Middle frontal gyrus (tissue), 1 donor: ENCODE data around the gene PYGO2.

ENCODE experiments used
- DNase-seq: peaks from one replicate; pipeline ENCODE4 v3.0.0-alpha.2; 2015; ENCODE audit warnings: low spot score; ENCODE audit errors: extremely low spot score

PYGO2 gene, protein sequence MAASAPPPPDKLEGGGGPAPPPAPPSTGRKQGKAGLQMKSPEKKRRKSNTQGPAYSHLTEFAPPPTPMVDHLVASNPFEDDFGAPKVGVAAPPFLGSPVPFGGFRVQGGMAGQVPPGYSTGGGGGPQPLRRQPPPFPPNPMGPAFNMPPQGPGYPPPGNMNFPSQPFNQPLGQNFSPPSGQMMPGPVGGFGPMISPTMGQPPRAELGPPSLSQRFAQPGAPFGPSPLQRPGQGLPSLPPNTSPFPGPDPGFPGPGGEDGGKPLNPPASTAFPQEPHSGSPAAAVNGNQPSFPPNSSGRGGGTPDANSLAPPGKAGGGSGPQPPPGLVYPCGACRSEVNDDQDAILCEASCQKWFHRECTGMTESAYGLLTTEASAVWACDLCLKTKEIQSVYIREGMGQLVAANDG

DNA sequence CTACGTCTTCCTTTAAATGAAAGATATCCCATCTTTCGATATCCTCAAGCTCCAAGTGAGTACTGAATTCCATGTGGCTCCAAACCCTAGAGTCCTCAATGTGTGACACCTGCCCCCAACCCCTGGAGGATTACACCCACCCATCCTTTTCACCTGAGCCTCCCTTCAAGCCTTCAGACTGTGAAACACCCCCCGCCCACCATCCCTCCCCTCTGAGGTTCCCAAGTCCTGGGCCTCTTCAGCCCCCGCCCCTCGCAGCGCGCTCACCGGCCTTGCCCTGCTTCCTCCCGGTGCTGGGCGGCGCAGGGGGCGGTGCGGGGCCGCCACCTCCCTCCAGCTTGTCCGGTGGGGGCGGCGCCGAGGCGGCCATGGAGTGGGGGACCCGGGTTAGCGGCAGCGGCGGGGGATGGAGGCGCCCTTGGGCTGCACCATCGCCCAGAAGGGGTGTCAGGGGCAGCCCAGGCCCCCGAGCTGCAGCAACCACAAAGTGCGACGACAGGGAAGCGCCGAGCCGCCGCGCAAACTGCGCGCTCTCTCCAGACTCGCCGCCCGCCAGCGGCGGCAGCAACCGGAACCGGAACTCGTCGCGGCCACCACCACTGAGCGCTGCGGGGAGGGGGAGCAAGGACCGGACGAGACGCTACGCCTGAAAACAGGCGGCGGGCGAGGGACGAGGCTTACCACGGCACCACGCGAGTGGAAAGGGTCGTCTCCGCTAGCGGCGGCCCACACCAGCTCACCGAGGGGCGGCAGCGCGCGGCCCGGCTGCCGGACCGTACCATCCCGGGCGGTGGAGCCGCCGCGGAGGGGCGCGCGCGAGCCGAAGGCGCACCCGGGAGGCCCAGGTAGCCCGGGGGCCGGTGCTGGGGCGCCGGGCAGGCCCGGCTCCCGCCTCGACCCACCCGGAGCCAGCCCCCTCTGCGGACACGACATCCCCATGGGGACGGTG is at the start of gene PYGO2:
TSS of gene PYGO2 (minus strand) at position 576 of the 949 bp plus-strand sequence. CDS start at position 370, 206 bp downstream.
- peak; percentile 39 for DNase-seq

DNA sequence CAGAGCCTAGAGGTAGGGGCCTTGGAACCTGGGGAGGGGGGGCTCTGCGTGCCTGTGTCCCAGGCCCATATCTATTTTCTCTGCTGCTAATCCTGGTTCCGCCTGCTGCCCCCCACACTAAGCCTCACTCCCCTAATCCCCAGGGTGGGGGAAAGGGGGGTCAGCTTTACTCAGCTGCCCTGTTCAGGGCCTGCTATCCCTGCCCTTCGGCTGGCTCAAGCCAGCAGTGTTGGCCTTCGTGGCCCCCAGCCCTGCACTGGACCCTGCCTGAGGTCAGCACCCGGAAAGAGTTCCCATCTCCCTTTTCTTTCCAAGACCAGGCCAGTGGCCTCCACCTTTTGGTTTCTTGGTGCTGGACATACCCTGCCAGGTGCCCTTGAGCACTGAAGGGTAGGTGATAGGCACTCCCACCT is 49.4 kb upstream of the PYGO2 start:
- DNase-seq, result no peak

DNA sequence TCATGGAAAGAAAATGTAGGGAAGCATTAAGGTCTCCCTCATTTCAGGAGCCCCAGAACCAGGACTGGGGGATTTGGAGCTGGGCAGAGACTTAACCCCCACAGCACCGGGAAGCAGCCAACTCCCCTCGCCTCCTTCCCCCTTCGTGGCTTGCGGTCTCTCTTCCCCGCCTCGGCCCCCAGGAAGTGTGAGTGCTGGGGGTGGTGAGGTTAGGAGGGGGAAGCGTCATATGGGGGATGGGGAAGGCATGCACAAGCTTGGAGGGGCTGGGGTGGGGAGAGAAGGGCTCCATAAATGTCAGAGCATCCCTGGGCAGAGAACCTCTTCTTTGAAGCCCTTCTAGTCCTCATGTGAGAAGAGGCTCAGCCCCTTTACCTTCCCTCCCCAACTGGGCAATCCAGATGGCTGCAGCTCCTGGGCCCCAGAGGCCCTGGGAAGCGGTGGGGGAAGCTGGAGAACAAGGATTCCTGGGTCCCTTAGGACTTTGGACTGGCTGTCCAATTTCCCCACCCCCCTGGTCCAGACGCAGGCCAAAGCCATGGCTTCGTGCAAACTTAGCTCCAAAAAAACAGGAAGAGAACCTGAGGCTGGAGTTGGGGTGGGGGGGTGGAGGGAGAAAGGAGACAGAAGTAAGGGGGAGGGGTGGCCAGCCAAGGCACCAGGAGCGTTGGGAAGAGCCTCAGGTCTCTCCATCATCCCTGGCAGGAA is 48.8 kb upstream of the PYGO2 start:
- DNase-seq, result no peak

DNA sequence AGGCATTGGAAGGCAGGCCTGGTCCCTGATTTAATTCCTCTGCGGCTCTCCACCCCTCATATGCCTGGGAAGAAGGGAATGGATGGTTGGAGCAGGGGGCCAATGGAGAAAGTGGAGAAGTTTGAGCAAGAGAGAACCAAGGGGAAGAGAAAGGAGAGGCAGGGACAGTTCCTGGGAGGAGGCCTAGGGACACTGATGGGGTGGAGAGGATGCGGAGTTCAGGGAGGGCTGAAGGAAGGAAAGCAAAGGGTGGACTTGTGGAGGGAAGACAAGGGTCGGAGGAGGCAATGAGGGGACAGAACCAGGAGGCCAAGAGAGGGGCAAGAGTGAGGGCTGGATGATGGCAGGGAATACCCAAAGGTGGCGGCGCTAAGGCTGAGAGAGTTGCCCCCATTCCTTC is 48.2 kb upstream of the PYGO2 start:
- DNase-seq, result no peak

DNA sequence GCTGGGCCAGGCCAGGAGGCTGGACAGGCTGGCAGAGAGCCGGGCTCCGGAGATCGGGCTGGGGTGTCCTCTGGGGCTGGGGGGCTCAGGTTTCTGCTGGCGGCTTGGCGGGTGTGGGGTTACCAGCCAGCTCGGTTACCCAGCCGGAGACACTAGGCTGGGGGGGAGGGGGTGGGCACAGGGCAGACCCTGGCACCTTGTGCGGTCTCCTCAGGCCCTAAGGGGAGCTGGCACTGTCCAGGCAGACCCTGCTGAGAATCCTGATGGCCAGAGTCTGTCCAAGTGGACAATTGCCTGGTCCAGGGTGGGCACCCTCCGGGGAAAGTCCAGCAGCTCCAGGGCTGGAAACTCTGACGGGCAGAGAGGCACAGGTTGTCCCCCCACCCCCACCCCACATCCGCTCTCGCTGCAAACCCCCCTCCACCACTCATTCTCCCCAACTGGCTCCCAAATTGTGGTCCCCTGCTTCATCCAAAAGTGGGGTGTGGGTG is 47.7 kb upstream of the PYGO2 start:
- no peak for DNase-seq

DNA sequence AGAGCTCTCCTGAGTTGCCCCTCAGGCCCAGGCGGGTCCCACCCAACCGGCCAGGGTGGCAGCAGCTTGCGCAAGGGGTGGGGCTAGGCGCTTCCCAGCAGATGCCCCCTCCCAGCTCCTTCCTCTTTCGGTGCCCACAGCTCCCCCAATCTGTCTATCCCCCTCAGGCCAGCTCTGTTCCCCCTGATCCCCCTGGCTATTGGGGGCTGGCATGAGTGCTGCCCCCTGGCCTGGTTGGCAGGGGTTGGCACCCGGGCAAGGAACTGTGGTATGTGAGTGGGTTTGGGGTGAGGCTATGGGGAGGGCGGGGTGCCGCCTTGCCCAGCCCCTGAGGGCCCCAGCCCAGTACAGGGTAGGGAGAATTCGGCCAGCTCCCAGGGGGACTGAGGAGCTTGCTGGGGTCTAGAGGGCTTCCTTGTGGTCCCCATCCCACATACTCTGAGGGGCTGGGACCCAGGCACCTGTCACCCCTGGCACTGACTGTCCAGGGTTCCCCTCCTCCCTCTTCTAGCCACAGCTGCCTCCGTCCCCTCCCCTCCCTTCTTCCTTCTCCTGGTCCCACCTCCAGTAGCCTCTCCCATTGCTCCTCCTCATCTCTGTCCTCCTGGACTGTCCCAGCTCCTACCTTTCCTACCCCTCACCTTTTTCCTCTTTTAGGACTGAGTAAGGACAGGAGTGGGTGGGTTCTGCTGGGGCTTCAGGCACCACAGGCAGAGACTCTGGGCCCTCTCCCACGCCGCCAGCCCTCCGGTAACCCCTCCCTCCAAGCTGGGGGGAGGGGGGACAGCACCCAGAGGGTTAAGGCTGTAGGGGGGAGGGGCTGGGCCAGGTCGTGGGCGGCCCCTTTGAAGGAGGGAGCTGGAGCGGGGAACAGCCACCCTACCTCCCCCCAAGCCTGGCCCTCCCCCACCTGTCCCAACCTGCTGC is 46.7 kb upstream of the PYGO2 start:
- no peak for DNase-seq

DNA sequence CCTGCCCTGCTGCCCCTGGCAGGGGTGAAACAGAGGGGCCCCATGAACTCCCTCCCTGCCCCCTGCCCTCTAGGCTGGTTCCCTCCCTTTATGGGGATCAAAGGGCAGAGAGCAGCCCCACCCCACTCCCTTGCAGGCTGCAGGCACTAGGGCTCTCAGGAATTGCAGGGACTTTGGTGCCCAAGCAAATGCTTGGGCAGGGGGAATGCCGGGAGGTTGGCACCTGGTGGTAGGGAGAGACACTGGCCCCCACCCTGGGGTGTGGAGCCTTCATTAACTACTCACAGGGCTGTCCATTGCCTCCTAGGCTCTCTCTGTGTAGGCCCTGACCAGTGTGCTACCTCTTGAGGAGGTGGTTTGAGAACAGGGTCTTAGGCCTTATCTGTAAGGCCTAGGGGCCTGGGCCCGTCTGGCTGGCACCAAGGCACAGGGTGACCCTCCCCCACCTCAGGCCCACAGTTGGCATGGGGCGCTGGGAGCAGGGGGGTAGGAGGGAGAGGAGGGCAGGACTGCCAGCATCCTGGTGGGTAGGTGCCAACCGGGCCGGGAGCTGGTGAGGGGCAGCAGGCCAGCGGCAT is 45.8 kb upstream of the PYGO2 start:
- no peak for DNase-seq

DNA sequence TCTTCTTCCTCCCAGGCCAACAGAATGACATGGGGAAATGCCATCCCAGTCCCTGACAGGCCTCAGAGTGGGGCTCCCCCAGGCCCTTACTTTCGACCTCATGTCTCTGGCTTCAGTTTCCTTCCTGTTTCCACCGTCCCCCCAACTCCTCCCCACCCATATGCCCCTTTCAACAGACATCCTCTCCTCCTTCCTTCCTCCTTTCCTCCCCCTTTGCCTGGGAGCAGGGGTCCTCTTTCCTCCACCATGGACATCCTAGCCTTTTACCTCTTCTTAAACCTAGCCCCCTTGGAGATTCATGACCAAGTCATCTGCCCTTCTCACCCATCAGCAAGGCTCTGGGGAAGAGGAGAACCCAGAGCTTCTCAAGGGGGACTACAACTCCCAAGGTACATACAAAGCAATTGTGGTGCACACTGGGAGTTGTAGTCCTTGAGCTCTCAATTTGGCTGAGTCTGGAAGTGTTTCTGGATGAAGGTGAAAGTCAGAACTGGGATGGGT is 45.1 kb upstream of the PYGO2 start:
- no peak for DNase-seq

DNA sequence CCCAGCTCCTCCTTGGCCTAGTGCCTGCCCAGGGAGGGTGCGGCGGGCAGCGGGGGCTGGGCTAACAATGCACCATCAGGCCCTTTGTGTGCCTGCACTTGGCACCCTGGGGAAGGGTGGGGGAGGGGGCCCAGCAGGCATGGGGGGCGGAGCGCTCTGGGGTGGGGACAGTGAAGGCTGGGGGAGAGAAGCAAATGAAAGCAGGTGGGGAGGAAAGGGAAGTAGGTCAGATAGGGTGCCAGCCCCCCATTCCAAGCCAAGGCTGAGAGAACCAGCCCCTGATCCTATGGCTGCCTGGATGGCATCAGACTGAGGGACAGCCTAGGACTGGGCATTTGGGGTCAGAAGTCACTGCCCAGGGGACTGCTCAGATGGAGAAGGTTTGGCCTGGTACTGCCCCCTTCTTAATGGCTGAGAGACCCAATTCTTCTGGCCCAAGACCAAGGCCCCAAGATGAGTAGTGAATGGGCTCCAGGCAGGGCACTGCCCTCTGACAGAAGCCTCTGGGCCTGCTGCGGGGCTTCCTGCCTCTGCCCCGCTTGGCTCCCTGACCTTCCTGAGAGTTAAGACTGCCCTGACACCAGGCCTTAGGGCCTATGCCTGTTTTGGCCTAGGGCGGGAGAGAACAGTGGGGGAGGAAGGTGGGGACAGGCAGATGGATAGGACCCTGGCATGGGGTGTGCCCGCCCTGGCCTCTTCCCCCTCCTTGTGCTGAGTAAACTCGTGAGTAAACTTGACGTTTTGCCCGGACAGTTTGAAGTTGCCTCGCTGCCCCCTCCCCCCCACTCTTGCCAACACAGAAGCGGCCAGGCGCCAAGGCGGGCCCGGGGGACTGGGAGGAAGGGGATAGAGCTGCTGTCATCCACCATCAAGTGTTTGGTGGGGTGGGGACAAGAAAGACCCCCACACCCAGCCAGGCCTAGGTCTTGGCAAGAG is 43.8 kb upstream of the PYGO2 start:
- no peak for DNase-seq

DNA sequence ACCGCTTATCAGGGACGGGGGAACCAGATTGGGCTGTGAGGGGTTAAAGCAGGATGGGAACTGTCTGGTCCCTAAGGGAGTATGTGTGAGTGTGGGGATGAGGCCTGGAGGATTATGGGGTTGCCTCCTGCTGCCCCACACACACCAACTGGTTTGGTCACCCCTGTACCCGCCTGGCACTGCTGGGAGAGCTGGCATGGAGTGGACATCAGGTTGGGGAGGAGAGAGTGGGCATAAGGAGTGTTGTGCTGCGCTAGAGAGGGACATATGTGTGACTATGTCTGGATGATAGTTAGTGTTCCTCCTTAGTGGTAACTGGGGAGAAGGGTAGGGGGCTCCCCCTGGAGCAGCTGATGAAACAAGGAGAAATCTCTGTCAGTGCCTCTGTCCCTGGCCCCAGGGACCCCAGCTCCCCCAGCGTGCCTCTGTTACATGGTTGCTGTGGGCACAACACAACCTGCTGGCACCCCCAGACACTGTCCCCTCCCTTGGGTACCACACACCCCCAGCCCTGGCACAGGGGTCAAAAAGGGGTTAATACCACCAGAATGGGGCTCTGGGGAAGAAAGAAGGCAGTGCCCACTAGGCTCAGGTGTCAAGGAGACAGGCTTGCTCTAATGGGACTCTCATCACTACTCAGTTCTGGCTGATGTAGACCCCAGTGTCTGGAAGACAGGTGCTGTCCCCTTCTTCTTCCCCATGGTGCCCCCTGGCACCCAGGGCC is 42.9 kb upstream of the PYGO2 start:
- no peak for DNase-seq

DNA sequence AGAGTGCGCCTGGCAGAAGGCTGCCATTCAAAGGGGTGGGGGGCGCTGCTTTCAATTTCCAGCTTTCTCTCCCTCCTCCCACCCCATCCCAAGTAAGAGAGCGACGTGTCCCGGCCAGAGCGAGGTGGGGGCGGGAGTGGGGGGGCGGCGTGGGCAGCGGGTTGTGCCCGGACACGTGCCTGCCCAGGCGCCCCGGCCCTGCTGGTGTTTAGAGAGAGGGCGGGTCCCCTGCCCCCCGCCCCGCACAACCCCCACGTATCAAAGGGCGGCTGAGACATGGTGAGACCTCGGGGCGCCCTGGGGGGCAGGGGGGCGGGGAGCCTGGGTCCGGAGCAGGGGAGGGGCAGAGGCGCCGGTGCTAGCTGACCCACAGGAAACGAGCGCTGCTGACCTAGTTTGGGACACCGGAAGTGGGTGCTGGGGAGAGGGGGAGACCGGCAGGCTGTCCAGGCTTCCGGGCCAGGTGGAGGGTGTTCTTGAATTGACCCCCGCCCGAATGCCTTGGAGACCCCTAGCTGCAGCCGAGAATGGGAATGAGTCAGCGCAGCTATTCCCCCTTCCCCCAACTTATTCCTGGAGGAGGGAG is 42.3 kb upstream of the PYGO2 start:
- DNase-seq, result no peak

DNA sequence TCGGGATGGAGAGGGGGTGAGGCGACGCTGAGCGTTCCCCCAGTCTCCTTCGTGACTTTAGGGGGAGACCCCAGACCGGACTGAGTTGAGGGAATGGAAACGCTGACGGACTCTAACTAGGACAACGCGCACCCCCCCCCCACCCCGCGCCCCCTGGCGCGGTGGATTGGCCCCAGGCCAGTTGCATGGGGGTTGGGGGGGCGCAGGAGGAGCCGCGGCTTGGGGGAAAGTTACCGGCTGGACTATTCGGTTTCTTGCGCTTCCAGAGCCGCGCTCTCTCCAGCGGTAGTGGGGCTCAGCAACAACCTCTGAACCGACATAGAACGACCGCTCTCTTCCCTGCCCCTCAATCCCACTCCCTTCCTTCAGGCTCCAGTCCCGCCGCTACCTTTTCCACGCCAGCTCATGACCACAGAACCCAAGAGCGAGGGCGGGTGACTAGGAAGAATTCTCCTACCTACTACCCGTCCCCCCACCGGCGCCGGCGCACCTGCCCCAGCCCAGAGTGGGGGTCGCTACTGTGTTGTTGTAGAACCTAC is 41.7 kb upstream of the PYGO2 start:
- no peak for DNase-seq

DNA sequence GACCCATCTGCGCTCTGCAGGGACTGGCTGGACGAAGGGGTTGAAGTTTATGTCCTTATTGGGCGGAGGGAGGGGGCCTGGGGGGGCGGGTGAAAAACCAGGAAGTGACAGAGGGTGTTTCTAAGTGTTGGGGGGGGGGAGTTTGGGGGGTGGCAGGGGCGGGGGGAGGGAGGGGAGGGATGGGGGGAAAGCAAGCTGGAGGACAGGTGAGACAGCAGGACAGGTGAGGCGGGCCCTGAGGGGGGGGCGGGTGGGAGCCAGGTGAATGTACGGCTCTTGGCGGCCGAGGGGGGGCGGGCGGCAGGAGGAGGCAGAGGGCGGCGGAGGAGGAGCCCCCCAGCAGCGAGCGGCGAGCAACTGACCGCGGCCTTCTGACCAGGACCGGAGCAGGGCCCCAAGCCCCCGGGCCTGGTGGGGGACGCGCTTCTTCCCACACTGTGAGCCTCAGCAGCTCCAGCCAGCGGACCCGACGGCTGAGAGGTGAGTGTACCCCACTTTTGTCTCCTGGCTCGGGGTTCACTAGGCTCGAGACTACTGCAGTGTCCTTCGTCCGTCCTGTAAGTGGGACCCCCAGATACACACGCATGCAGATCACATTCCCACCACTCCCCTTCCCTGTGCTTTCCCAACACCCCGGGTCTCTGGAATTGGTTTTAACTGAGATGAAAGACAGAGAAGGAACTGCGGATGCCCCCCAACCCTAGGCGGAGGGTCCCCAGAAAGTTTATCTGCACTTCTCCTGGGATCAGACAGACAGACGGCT is 41.1 kb upstream of the PYGO2 start, which contains the start of gene ZBTB7B:
TSS of gene ZBTB7B (plus strand) at position 339 of the 763 bp plus-strand sequence. CDS start 11,859 bp downstream, outside the sequence.
- DNase-seq, result no peak

DNA sequence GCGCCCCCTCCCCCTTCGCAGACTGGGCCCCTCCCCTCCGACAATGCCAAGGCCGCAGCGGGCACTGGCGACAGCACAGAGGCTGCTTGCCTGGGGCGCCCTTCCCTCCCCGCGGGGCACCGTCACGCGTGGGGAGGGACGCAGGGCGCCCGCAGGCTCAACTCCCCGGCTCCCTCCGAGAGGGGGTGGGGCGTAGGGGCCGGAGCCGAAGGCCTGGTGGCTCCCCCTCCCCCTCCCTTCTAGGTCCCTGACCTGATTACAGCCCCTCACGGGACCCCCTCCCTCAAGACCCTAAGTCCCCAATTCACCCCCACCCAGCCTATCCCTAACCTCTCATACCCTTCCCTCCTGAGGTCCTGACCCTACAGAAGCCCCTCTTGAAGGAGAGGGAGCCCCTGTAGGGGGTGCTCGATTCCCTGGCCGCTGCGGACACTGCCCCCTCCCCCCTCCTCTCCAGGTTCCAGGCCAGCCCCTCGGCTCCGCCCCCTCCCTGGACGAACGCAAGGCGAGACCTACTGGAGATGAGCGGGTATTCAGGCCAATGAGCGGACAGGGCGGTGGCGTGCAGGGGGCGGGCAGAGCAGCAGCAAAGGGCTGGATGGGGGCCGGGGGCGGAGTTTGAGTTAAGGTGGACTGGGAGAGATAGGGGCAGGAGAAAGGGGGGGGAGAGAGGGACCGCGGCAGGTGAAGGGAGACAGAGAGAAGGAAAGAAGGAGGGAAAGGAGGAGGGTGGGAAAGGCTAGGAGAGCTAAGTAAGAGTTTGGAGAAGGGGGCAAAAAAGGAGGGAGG is 40.3 kb upstream of the PYGO2 start:
- DNase-seq, result peak; percentile 96

DNA sequence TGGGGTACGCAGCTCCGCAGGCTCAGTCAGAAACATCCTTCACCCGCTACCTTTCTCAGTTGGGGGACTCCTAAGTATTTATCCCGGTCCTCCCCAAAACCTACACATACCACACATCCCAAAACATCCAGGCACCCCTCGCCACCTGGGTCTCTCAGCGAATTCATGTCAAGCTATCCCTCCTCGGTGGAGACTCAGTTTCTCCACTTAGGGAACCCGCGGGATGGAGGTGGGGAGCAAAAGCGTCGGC is 39.8 kb upstream of the PYGO2 start:
- no peak for DNase-seq
